GM12878 (cell line): ENCODE measurements around the gene ME3. TPM values are rescaled to one million over a fixed set of nuclear protein-coding genes. Genes with fewer than 3 reads are reported as not detected.

ENCODE experiments used
- ATAC-seq: fragments of 200-7000 bp; cut with Tn5 transposase; 3 replicates; pipeline ENCODE4 v1.9.1; 2020; ENCODE audit warnings: mild to moderate bottlenecking, moderate library complexity
- BruUV-seq: library from RNA; stranded (reverse); fragments of 400-500 nt; replicated peaks from 2 replicates; lab custom pipeline; 2021; lab: Mats Ljungman, UMichigan
- CTCF ChIA-PET: fragments of 300-600 bp; sonication (Branson Sonifier 250); formaldehyde crosslinking; extraction: SDS; loops from one replicate; lab custom pipeline; 2021; ENCODE audit warnings: inconsistent platforms; lab: Yijun Ruan, JAX
- POLR2A ChIA-PET: fragments of 350-600 bp; formaldehyde crosslinking; extraction: SDS; loops from one replicate; lab custom pipeline; 2021; ENCODE audit warnings: inconsistent platforms; lab: Charles Lee
- RAD21 ChIA-PET: fragments of 300-600 bp; sonication (Branson Sonifier 250); formaldehyde crosslinking; loops from one replicate; lab custom pipeline; 2023; ENCODE audit warnings: antibody characterized with exemption; ENCODE audit not compliant: unreplicated experiment; lab: Charles Lee
- SMC1A ChIA-PET: fragments of 300-600 bp; sonication (Branson Sonifier 250); formaldehyde crosslinking; loops from one replicate; lab custom pipeline; 2023; ENCODE audit not compliant: unreplicated experiment, uncharacterized antibody; lab: Charles Lee
- DNase-seq: peaks from one replicate; pipeline ENCODE4 v3.0.0-alpha.2; 2011; ENCODE audit warnings: low read depth, low spot score
- FAIRE-seq: peaks from 3 replicates; lab custom pipeline; 2011; peaks lifted over from hg19 to GRCh38; lab: Jason Lieb, UNC
- H2AFZ ChIP-seq: 2 replicates; pipeline ENCODE4 v1.6.0; 2011; ENCODE audit warnings: low read depth, low read length, control low read depth; ENCODE audit not compliant: control insufficient read depth
- H3K27ac ChIP-seq: 2 replicates; pipeline ENCODE4 v1.5.1; 2011; ENCODE audit warnings: control low read depth; ENCODE audit not compliant: control insufficient read depth, insufficient read depth
- H3K27me3 ChIP-seq, 2 experiments: replicated peaks in 1 of 2; 2 replicates each; pipeline versions ENCODE4 v1.6.0 to v1.6.1; 2011; ENCODE audit warnings: low read length in 1 of 2; ENCODE audit not compliant: control insufficient read depth in 2 of 2, insufficient read depth in 2 of 2
- H3K36me3 ChIP-seq, 2 experiments: 2 replicates each; pipeline ENCODE4 v1.5.1; 2011; ENCODE audit warnings: low read length in 1 of 2; ENCODE audit not compliant: control insufficient read depth in 2 of 2, insufficient read depth in 2 of 2
- H3K4me1 ChIP-seq: 2 replicates; pipeline ENCODE4 v1.6.1; 2011; ENCODE audit warnings: mild to moderate bottlenecking, low read length, moderate library complexity, mixed read lengths; ENCODE audit not compliant: control insufficient read depth, insufficient read depth
- H3K4me2 ChIP-seq: 2 replicates; pipeline ENCODE4 v1.6.0; 2011; ENCODE audit warnings: control low read depth; ENCODE audit not compliant: control insufficient read depth, insufficient read depth
- H3K4me3 ChIP-seq: fragments of 200-600 bp; sonication (generic); 2 replicates; pipeline ENCODE4 v1.5.1; 2016
- H3K79me2 ChIP-seq: 2 replicates; pipeline ENCODE4 v1.6.0; 2011; ENCODE audit warnings: low read length; ENCODE audit not compliant: control insufficient read depth, insufficient read depth
- H3K9ac ChIP-seq: 2 replicates; pipeline ENCODE4 v1.8.0; 2011; ENCODE audit warnings: low read length, control low read depth, mixed read lengths; ENCODE audit not compliant: control insufficient read depth, insufficient read depth
- H3K9me3 ChIP-seq: replicated peaks from 3 replicates; pipeline ENCODE4 v1.5.1; 2011; ENCODE audit warnings: mild to moderate bottlenecking, low read length; ENCODE audit not compliant: control insufficient read depth, insufficient read depth
- H4K20me1 ChIP-seq: 2 replicates; pipeline ENCODE4 v1.6.0; 2011; ENCODE audit not compliant: control insufficient read depth, insufficient read depth
- MTA3 ChIP-seq: IDR thresholded peaks from 2 replicates; pipeline ENCODE4 v1.6.1; 2012; ENCODE audit warnings: low read length, inconsistent platforms, borderline replicate concordance
- MYB ChIP-seq: fragments of 150-350 bp; IDR thresholded peaks from 2 replicates; pipeline ENCODE4 v1.6.1; 2014; ENCODE audit warnings: mild to moderate bottlenecking, low read depth, low read length, borderline replicate concordance
- PAX5 ChIP-seq: IDR thresholded peaks from 2 replicates; pipeline ENCODE4 v1.6.1; 2011; ENCODE audit warnings: low read depth, low read length, borderline replicate concordance
- TCF7 ChIP-seq: IDR thresholded peaks from 2 replicates; pipeline ENCODE4 v1.6.1; 2014; ENCODE audit warnings: antibody characterized with exemption, borderline replicate concordance
- WGBS: methylation state at CpG from one replicate; pipeline ENCODE4 v1.1.6; 2016; ENCODE audit warnings: low lambda C conversion rate; ENCODE audit not compliant: insufficient replicate concordance, insufficient coverage; ENCODE audit errors: missing lambda C conversion rate; 5-methylcytosine and 5-hydroxymethylcytosine counted together
- in situ Hi-C: fragments of 300-500 bp; cut with MboI; formaldehyde crosslinking; loops from 9 replicates; pipeline ENCODE4 v1.14.3; 2018; ENCODE audit warnings: mixed read lengths
- intact Hi-C: fragments of 100-400 bp; cut with micrococcal nuclease; formaldehyde crosslinking; loops from one replicate; pipeline ENCODE4 v1.14.2; 2022; ENCODE audit not compliant: unreplicated experiment
- polyA plus RNA-seq, 11 experiments: library from polyadenylated mRNA; depleted of rRNA in 4 of 11; unstranded in 6 of 11; stranded (reverse) in 5 of 11; fragments of >200 nt; fragmentation: Nextera tagmentation in 4 of 11; fragmentation: Illumina TruSeq in 1 of 11; extraction: Ambion mirVana in 4 of 11; extraction: Trizol in 1 of 11; gene quantifications; 1 replicate in 1 of 11; 2 replicates in 10 of 11; pipeline versions ENCODE4 v1.2.1 to v1.2.3, GENCODE V29; 2011 to 2016; ENCODE audit warnings: inconsistent platforms in 2 of 11, missing spikeins in 2 of 11, low read depth in 1 of 11
- total RNA-seq, 4 experiments: library from RNA; depleted of rRNA in 3 of 4; stranded (reverse); fragments of >200 nt in 3 of 4; fragmentation: Illumina TruSeq in 1 of 4; extraction: Trizol in 1 of 4; gene quantifications; 2 replicates each; pipeline versions ENCODE4 v1.2.1 to v1.2.3, GENCODE V29; 2013 to 2021
- TF ChIP-seq, protein P1 (sequence below): fragments of 450-650 bp; IDR thresholded peaks from 2 replicates; pipeline ENCODE4 v1.6.1; 2018; ENCODE audit warnings: borderline replicate concordance, mild to moderate bottlenecking; ENCODE audit not compliant: partially characterized antibody
- TF ChIP-seq, protein P2 (sequence below): IDR thresholded peaks from 2 replicates; pipeline ENCODE4 v1.6.1; 2012; ENCODE audit warnings: low read depth, low read length, improper control_type of control experiment
- TF ChIP-seq, protein P3 (sequence below): fragments of 450-650 bp; IDR thresholded peaks from 2 replicates; pipeline ENCODE4 v1.6.1; 2014; ENCODE audit warnings: mild to moderate bottlenecking

Gene ME3
- total and polyA plus RNA-seq, 10 of the 15 experiments (the other 5 are each of a cell fraction or from before 2014, with no cell fraction given): 0.06 to 0.40 (median 0.19) TPM; not detected in 2

DNA sequence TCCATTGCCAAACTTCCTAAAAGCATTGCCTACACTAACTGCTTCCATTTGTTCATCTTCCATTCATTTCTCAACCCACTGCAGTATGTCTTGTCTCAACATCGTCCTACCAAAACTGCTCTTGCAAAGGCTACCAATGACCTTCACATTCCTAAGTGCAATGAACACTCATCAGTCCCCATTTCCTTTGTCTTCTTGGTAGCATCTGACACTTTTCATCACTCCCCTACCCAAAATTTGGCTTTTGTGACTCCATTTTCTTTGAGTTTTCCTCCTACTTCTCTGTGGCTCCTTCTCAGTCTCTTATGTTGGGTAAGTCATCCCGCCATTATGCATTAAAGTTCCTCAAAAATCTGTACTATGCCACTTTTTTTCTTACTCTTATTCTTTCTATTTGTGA, 162.3 kb downstream of the ME3 start:
- no peak overlapping the region for H2AFZ ChIP-seq
- POLR2A ChIA-PET: no interaction called here
- no TSS peak for BruUV-seq
- FAIRE-seq: no peak
- no peaks in the 10 kb centered on the region for H3K4me1 ChIP-seq
- no peaks in the 10 kb centered on the region for H4K20me1 ChIP-seq
- no peak overlapping the region for H3K4me2 ChIP-seq
- H3K36me3 ChIP-seq: no peaks in the 10 kb centered on the region
- RAD21 ChIA-PET: no interaction called here
- no peaks in the 10 kb centered on the region; the same call in 2 of the 3 replicates for H3K9me3 ChIP-seq
- SMC1A ChIA-PET: interaction anchor here (0.9 to 1.1 kb wide), 2 partner anchors 17 to 23 kb away, joined by 3 to 4 read pairs; no protein-coding TSS in a partner anchor
- ATAC-seq: no peak
- no peak for DNase-seq
- no peak overlapping the region for H3K9ac ChIP-seq
- in situ Hi-C loops (no loop called here), intact Hi-C loops (no loop called here)
- H3K79me2 ChIP-seq: no peaks in the 10 kb centered on the region
- CTCF ChIA-PET: no interaction called here
- TF ChIP-seq MTA3 (no peak), TCF7 (no peak), MYB (no peak), PAX5 (no peak)
- TF ChIP-seq, protein P1, sequence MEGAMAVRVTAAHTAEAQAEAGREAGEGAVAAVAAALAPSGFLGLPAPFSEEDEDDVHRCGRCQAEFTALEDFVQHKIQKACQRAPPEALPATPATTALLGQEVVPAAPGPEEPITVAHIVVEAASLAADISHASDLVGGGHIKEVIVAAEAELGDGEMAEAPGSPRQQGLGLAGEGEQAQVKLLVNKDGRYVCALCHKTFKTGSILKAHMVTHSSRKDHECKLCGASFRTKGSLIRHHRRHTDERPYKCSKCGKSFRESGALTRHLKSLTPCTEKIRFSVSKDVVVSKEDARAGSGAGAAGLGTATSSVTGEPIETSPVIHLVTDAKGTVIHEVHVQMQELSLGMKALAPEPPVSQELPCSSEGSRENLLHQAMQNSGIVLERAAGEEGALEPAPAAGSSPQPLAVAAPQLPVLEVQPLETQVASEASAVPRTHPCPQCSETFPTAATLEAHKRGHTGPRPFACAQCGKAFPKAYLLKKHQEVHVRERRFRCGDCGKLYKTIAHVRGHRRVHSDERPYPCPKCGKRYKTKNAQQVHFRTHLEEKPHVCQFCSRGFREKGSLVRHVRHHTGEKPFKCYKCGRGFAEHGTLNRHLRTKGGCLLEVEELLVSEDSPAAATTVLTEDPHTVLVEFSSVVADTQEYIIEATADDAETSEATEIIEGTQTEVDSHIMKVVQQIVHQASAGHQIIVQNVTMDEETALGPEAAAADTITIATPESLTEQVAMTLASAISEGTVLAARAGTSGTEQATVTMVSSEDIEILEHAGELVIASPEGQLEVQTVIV: no peak
- TF ChIP-seq, protein P2, sequence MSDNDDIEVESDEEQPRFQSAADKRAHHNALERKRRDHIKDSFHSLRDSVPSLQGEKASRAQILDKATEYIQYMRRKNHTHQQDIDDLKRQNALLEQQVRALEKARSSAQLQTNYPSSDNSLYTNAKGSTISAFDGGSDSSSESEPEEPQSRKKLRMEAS: no peak
- TF ChIP-seq, protein P3, sequence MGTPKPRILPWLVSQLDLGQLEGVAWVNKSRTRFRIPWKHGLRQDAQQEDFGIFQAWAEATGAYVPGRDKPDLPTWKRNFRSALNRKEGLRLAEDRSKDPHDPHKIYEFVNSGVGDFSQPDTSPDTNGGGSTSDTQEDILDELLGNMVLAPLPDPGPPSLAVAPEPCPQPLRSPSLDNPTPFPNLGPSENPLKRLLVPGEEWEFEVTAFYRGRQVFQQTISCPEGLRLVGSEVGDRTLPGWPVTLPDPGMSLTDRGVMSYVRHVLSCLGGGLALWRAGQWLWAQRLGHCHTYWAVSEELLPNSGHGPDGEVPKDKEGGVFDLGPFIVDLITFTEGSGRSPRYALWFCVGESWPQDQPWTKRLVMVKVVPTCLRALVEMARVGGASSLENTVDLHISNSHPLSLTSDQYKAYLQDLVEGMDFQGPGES: no peak
- H3K27me3 ChIP-seq: no peaks in the 10 kb centered on the region
- H3K4me3 ChIP-seq: no peak overlapping the region
- H3K27ac ChIP-seq: no peak overlapping the region
- WGBS: 52% methylated on average over 2 of the region's 2 CpGs
